Measurements from ENCODE around the gene PDE6A.
"Not testable (repeated sequence)": the region's sequence is repeated elsewhere in the genome, so short reads cannot be mapped to it uniquely, and the experiment has no call there.

PDE6A gene

DNA sequence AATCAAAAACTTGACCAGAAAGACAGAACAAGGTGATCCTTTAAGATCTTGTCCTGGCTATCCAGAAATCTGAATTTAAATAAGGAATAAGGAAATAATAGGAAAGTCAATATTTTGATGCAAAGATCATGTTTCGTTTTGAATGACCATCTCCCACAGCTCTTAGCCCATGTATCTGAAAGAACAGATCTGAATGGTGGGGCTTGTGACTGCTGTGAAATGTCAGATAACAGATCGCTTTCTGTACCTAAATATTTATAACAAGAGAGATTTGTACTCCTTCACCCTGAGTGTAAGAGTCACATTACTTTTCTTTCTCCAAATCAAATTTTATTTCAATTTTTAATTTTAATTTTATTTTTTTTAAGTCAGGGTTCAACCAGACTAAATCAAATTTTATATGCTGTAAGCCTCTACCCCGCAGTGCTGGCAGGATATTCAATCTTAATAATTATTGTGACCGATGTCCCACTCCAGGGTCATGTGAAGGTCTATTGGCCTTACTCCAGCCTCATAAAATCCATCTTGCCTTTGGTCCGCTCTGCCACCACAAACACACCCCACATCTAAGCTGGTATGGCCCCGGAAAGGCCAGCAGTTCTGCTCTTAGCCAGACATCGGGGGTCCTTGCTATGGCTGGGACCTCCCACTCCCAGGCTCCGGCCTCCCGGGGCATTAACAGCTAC is 9.0 kb upstream of the PDE6A start:
- no peaks in the 10 kb centered on the region for H3K4me1 ChIP-seq (ENCODE audit: control insufficient read depth, insufficient read depth, low read length, poor library complexity, severe bottlenecking)
- no peak overlapping the region for H3K27ac ChIP-seq (ENCODE audit: insufficient read depth, low read length, poor library complexity, severe bottlenecking)
- DNase-seq: no peak
- H3K27me3 ChIP-seq (replicated peaks; ENCODE audit: control insufficient read depth, insufficient read depth, low read length, poor library complexity, severe bottlenecking): no peaks in the 10 kb centered on the region
- H3K9me3 ChIP-seq (ENCODE audit: control insufficient read depth, low read length): no peaks in the 10 kb centered on the region
- H3K36me3 ChIP-seq (ENCODE audit: control insufficient read depth, insufficient read depth, low read length): no peaks in the 10 kb centered on the region
- no peak overlapping the region for H3K4me3 ChIP-seq (ENCODE audit: insufficient read depth, low read depth, low read length, poor library complexity, severe bottlenecking)

DNA sequence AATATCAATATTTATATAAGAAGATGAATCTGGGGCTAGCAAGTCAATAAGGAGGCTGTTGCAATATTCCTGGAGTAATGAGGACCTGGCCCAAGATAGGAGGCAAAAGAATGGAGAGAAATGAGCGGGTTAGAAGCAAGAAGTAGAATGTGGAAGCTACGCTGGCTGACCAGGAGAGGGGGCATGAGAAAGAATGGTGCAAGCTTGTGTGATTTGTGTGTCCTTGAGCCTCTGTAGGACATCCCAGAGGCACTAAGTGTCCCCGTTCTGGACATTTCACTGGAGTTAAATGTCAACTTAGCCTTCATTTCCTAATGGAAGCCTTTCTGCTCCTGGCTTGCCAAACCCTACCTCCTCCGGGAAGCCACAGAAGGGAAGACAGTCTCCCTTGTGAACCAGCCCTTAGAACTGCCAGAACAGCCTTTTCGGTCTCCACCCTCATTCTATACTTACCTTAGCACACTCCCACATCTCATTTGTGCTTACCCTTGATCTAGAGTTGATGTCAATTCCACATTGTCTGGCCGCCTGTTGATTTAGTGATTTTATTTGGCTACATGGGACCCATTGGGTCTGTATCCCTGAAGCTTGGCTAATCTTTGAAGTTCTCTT is 6.7 kb upstream of the PDE6A start:
- Histone ChIP-seq H3K4me3 (ENCODE audit: insufficient read depth, low read depth, low read length, poor library complexity, severe bottlenecking) (no peak overlapping the region), H3K27me3 (replicated peaks; ENCODE audit: control insufficient read depth, insufficient read depth, low read length, poor library complexity, severe bottlenecking) (no peaks in the 10 kb centered on the region), H3K27ac (ENCODE audit: insufficient read depth, low read length, poor library complexity, severe bottlenecking) (no peak overlapping the region), H3K9me3 (ENCODE audit: control insufficient read depth, low read length) (no peaks in the 10 kb centered on the region), H3K36me3 (ENCODE audit: control insufficient read depth, insufficient read depth, low read length) (no peaks in the 10 kb centered on the region), H3K4me1 (ENCODE audit: control insufficient read depth, insufficient read depth, low read length, poor library complexity, severe bottlenecking) (no peaks in the 10 kb centered on the region)
- DNase-seq: no peak

GRCh38 chr5:149948993-149949392 is 4.4 kb upstream of the PDE6A start:
- Histone ChIP-seq H3K9me3 (ENCODE audit: control insufficient read depth, low read length) (no peaks in the 10 kb centered on the region), H3K4me1 (ENCODE audit: control insufficient read depth, insufficient read depth, low read length, poor library complexity, severe bottlenecking) (no peaks in the 10 kb centered on the region), H3K36me3 (ENCODE audit: control insufficient read depth, insufficient read depth, low read length) (no peaks in the 10 kb centered on the region), H3K27me3 (replicated peaks; ENCODE audit: control insufficient read depth, insufficient read depth, low read length, poor library complexity, severe bottlenecking) (no peaks in the 10 kb centered on the region), H3K27ac (ENCODE audit: insufficient read depth, low read length, poor library complexity, severe bottlenecking) (no peak overlapping the region), H3K4me3 (ENCODE audit: insufficient read depth, low read depth, low read length, poor library complexity, severe bottlenecking) (no peak overlapping the region)
- no peak for DNase-seq

GRCh38 chr5:149946118-149946517 is 1.5 kb upstream of the PDE6A start:
- H3K4me1 ChIP-seq (ENCODE audit: control insufficient read depth, insufficient read depth, low read length, poor library complexity, severe bottlenecking): no peaks in the 10 kb centered on the region
- no peaks in the 10 kb centered on the region for H3K9me3 ChIP-seq (ENCODE audit: control insufficient read depth, low read length)
- H3K27ac ChIP-seq (ENCODE audit: insufficient read depth, low read length, poor library complexity, severe bottlenecking): no peak overlapping the region
- no peaks in the 10 kb centered on the region for H3K36me3 ChIP-seq (ENCODE audit: control insufficient read depth, insufficient read depth, low read length)
- H3K4me3 ChIP-seq (ENCODE audit: insufficient read depth, low read depth, low read length, poor library complexity, severe bottlenecking): no peak overlapping the region
- H3K27me3 ChIP-seq (replicated peaks; ENCODE audit: control insufficient read depth, insufficient read depth, low read length, poor library complexity, severe bottlenecking): no peaks in the 10 kb centered on the region
- DNase-seq: no peak

DNA sequence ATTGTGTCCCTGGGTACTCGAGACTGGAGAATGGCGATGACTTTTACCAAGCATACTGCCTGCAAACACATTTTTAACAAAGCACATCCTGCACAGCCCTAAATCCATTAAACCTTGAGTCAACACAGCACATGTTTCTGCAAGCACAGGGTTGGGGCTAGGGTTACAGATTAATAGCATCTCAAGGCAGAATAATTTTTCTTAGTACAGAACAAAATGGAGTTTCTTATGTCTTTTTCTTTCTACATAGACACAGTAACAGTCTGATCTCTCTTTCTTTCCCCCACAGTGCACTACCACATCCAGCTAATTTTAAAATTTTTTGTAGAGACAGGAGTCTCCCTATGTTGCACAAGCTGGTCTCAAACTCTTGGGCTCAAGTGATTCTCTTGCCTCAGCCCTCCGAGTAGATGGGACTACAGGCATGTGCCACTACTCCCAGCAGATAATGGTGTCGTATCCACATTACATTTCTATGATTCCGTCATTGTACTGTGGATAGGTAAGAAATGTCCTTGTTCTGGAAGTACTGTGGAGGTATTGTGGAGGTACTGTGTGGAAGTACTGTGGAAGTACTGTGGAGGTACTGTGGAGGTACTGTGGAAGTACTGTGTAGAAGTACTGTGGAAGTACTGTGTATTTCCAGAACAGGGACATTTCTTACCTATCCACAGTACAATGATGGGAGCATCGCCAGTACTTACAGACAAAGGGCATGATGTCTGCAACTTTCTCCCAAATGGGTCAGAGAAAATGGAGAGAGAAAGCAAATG is 1.2 kb downstream of the PDE6A start:
- not testable (repeated sequence) for H3K4me3 ChIP-seq (ENCODE audit: insufficient read depth, low read depth, low read length, poor library complexity, severe bottlenecking); H3K27ac ChIP-seq (ENCODE audit: insufficient read depth, low read length, poor library complexity, severe bottlenecking); DNase-seq; H3K4me1 ChIP-seq (ENCODE audit: control insufficient read depth, insufficient read depth, low read length, poor library complexity, severe bottlenecking); H3K27me3 ChIP-seq (replicated peaks; ENCODE audit: control insufficient read depth, insufficient read depth, low read length, poor library complexity, severe bottlenecking); H3K36me3 ChIP-seq (ENCODE audit: control insufficient read depth, insufficient read depth, low read length); H3K9me3 ChIP-seq (ENCODE audit: control insufficient read depth, low read length)

GRCh38 chr5:149942741-149943169 is 1.8 kb downstream of the PDE6A start:
- H3K4me3 ChIP-seq (ENCODE audit: insufficient read depth, low read depth, low read length, poor library complexity, severe bottlenecking); DNase-seq; H3K36me3 ChIP-seq (ENCODE audit: control insufficient read depth, insufficient read depth, low read length); H3K4me1 ChIP-seq (ENCODE audit: control insufficient read depth, insufficient read depth, low read length, poor library complexity, severe bottlenecking); H3K27ac ChIP-seq (ENCODE audit: insufficient read depth, low read length, poor library complexity, severe bottlenecking); H3K9me3 ChIP-seq (ENCODE audit: control insufficient read depth, low read length); H3K27me3 ChIP-seq (replicated peaks; ENCODE audit: control insufficient read depth, insufficient read depth, low read length, poor library complexity, severe bottlenecking): not testable (repeated sequence)

DNA sequence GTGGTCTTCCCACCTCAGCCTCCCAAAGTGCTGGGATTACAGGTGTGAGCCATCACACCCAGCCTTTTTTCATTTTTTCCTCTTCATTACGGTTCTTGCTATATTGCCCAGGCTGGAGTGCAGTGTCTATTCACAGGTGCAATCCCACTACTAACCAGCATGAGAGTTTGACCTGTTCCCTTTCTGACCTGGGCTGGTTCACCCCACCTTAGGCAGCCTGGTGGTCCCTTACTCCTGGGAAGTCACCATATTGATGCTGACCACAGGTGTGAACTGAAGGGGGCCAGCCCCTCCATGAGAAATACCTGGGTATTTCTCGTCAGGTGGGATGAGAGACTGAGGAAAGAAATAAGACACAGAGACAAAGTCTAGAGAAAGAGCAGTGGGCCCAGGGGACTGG is 2.4 kb downstream of the PDE6A start:
- Histone ChIP-seq H3K4me1 (ENCODE audit: control insufficient read depth, insufficient read depth, low read length, poor library complexity, severe bottlenecking) (no peaks in the 10 kb centered on the region), H3K9me3 (ENCODE audit: control insufficient read depth, low read length) (no peaks in the 10 kb centered on the region), H3K27ac (ENCODE audit: insufficient read depth, low read length, poor library complexity, severe bottlenecking) (no peak overlapping the region), H3K27me3 (replicated peaks; ENCODE audit: control insufficient read depth, insufficient read depth, low read length, poor library complexity, severe bottlenecking) (no peaks in the 10 kb centered on the region), H3K4me3 (ENCODE audit: insufficient read depth, low read depth, low read length, poor library complexity, severe bottlenecking) (no peak overlapping the region), H3K36me3 (ENCODE audit: control insufficient read depth, insufficient read depth, low read length) (no peaks in the 10 kb centered on the region)
- no peak for DNase-seq

GRCh38 chr5:149941795-149942194 is 2.8 kb downstream of the PDE6A start:
- DNase-seq: no peak
- Histone ChIP-seq H3K27me3 (replicated peaks; ENCODE audit: control insufficient read depth, insufficient read depth, low read length, poor library complexity, severe bottlenecking) (no peaks in the 10 kb centered on the region), H3K27ac (ENCODE audit: insufficient read depth, low read length, poor library complexity, severe bottlenecking) (no peak overlapping the region), H3K36me3 (ENCODE audit: control insufficient read depth, insufficient read depth, low read length) (no peaks in the 10 kb centered on the region), H3K9me3 (ENCODE audit: control insufficient read depth, low read length) (no peaks in the 10 kb centered on the region), H3K4me3 (ENCODE audit: insufficient read depth, low read depth, low read length, poor library complexity, severe bottlenecking) (no peak overlapping the region), H3K4me1 (ENCODE audit: control insufficient read depth, insufficient read depth, low read length, poor library complexity, severe bottlenecking) (no peaks in the 10 kb centered on the region)

DNA sequence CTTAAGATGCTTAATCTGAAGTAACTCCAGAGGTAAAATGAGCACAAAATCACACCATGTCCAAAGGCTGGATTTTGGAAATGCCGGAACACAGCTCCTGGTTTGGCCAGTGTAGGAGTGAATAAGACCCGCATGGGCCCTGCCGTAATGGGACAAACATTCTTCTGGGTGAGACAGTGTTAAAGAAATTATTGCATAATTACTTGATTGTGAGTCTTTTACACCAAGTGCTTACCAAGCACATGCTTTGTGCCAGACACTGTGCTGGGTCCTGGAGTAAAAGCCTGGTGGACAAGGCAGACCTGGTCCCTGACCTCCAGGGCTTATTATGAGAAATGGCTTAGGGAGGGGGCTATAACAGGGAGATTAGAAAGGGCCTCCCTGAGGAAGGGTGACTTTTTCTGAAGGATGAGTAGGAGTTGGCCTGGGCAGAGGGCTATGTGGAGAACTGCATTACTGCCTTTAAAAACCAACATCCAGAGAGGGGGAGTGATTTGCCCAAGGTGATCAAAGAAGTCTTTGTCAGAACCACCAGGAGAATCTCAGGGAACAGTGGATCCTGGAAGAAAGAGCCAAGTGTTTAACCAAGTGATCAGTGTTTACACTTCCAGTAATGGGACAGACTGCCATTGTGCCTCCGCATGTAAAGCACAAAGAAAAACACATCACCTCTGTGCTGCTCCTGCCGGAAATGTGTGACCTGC is 3.5 kb downstream of the PDE6A start:
- no peak for DNase-seq
- Histone ChIP-seq H3K36me3 (ENCODE audit: control insufficient read depth, insufficient read depth, low read length) (no peaks in the 10 kb centered on the region), H3K4me3 (ENCODE audit: insufficient read depth, low read depth, low read length, poor library complexity, severe bottlenecking) (no peak overlapping the region), H3K27me3 (replicated peaks; ENCODE audit: control insufficient read depth, insufficient read depth, low read length, poor library complexity, severe bottlenecking) (no peaks in the 10 kb centered on the region), H3K27ac (ENCODE audit: insufficient read depth, low read length, poor library complexity, severe bottlenecking) (no peak overlapping the region), H3K4me1 (ENCODE audit: control insufficient read depth, insufficient read depth, low read length, poor library complexity, severe bottlenecking) (no peaks in the 10 kb centered on the region), H3K9me3 (ENCODE audit: control insufficient read depth, low read length) (no peaks in the 10 kb centered on the region)

Data from effector memory CD4-positive, alpha-beta T cell (primary cell).